ENCODE measurements around the gene FTO.
"Not testable (repeated sequence)": the region's sequence is repeated elsewhere in the genome, so short reads cannot be mapped to it uniquely, and the experiment has no call there.

The FTO gene

DNA sequence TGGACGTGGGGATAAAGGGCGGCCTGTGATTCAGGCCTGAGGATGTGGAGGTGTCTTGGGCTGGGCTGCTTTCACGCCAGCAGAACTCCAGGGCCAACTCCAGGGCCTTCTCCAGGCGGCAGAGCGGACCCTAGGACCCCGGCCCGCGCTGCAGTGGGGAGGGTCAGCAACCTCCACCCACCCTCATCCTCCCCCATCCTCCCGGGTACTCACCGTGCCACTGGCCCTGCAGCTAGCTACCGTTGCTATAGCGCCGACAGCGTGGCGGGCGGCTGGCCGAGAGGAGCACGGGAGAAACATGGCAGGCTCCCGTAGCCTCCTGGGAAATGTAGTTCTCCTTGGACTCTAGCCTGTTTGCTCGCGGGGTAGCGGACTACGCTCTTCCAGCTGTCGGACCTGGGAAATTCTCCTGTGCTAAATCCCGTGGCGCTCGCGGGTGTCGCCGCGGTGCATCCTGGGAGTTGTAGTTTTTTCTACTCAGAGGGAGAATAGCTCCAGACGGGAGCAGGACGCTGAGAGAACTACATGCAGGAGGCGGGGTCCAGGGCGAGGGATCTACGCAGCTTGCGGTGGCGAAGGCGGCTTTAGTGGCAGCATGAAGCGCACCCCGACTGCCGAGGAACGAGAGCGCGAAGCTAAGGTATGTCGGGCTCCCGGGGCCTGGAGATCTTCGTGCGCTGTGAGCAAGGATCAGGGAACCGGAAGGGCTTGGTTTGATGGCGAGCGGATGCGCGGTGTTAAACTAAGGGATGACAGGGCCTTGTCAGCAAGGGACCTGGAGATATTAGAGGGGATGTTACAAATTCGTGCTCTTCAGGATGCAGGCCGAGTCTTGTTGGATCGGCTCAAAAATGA is at the start of gene FTO, which contains the start of gene RPGRIP1L:
FTO (plus strand) TSS at position 567 of the 855 bp plus-strand sequence.
RPGRIP1L (minus strand) TSS at position 270 of the 855 bp plus-strand sequence. CDS start 3,136 bp downstream, outside the sequence.
- DNase-seq, result peak; percentile 94

DNA sequence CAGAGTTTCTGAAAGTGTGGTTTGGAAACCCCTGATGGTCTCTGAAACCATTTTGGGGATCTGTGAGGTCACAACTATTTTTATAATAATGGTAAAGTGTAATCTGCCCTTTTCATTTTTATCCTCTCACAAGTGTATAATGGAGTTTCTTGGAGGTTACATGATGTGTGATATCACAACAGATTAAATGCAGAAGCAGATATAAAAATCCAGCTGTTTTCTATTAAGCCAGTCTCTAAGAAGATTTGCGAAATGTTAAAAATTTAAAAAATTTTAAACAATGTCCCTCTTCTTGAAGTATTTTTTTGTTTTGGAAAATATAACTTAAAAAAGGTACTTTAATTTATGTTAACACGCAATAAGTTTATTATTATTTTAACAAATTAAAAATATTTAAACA is 49.0 kb upstream of the FTO start:
- no peak for DNase-seq

DNA sequence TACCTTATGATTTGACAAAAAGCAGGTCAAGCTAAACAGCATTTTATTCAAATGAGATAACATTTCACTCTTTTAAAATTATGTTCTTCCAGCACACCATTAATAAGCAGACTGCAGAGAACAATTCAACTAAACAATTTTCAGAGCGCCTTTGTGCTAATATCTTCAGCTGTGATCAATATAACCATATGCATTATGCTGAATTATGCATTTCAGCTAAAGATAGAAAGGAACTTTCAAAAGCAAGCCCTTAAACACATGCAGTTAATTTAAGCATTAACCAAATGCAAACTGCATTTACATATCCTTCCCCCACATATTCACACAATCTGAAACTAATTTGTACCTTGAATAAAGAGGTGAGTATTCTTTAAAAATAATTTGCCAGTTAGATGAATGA is 41.9 kb upstream of the FTO start:
- DNase-seq, result no peak

DNA sequence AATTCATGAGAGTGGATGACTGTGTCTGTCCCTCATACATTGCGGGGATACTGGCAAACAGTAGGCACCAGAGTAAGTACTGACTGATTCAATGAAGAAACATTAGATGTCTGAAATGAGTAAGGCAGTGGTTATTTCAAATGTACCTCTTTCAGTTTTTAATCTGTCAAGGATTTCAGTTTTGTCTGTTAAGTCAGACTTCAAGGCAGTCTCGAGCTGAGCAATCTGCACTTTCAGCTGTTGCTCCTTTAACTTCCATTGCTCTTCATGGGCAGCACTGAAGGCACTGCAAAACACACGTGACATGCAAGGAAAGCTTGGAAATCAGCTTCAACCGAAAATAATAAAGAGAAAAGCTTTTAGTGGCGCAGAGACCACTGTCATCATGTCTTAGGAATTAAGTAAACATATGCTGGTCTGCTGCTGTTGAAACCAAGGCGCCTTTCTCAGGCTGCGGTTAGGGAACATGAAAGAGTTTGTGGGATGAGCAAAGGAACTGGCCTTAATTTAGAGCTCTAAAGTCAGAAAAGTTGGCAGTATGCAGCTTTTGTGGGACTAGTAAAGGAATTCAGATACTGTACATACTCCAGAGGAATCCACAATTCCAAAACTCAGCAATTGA is 39.1 kb upstream of the FTO start:
- no peak for DNase-seq

DNA sequence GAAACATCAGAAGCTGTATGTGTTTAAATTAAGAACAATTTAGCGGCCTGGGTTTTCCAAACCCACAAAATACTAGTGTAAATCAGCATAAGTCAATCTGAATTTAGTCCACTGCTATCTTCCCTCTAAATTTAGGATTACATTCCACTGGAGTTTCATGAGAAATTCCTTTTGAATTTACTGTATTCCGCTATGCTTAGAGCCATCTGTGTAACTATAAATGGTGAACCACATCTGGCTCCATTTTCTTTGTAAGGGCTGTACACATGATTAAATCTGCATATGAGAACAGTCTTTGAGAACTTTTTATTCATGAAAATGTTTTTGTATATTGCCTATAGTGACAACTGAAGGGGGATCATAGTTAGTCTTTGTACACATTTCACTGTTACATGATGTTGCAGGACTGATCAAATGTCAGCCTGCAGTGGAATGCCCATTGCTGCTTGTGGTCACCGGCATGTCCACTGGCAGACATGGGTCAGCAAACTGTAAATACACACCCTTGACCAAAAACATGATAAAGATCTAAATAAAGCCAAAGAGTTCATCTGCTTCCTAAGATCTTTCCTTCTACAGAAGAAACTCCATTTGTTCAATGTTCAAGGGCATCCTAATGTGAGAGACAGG is 37.1 kb upstream of the FTO start:
- DNase-seq, result no peak

DNA sequence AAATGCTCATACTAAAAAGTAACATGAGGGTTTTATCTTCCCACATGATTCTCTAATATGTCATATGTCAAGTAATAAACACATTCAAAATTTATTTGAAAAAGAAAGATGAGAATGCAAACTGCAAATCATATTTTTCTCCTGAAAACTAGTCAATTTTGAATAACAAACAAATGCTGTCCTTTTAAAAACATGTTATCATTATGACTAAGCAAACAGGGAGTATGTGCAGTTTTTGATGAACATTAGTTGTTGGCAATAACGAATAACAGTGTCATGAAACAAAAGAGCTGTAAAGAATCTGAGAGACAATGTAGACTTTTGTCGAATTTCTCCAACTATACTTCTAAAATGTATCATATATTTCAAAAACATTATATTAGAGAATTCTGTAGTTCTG is 35.1 kb upstream of the FTO start:
- DNase-seq, result no peak

DNA sequence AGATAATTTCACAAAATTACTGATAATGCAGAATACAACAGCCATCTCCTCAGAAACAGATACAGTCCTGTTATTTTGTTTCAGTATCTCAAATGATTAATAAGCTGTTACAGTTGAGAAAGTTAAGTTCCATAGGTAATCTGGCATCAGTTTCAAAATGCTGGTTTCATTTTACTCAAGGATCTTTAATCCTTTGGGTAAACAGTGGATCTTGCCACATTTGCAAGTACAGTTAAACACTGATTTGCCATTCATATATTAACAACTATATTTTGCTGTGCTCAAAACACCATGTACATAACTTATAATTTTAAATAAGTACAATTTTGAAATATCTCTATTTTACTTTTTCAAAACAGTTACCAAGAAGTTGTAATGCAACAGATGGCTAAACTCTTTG is 31.5 kb upstream of the FTO start:
- DNase-seq, result no peak

DNA sequence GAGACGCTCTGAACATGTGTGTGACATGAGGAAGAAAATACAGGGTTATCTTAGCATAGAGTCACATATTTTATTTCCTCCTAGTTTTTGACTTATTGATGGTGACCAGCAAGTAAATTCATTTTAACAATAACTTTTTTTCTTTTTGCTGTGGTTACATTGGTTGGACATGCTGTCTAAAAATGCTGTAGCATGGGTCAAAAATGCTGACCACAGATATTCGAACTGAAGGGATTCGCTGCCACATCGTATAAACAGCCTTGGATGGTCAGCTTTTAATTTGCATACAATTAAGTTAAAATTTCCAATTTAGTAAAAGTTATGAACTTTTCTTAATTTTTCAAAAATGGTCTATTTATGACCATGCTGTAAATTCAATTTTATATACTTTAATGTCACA is 30.8 kb upstream of the FTO start:
- DNase-seq, result no peak

DNA sequence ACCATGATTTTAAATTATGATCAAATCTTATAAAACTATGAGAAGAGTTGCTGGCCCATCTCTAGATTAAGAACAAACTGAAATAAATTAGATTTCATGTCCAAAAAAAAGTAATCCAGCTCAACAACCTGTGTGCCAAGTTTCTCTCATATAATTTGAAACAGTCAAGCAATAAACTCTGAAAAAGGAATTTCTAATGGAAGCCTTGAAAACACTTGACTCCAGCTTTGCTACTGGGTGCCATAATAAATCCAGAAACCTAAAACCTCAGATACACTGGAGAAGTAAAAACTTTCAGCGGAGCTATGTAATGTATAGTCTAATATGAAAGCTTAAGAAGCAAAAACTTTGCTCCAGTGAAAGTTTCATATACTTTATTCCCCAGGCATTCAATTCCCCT is 25.8 kb upstream of the FTO start:
- DNase-seq, result no peak

DNA sequence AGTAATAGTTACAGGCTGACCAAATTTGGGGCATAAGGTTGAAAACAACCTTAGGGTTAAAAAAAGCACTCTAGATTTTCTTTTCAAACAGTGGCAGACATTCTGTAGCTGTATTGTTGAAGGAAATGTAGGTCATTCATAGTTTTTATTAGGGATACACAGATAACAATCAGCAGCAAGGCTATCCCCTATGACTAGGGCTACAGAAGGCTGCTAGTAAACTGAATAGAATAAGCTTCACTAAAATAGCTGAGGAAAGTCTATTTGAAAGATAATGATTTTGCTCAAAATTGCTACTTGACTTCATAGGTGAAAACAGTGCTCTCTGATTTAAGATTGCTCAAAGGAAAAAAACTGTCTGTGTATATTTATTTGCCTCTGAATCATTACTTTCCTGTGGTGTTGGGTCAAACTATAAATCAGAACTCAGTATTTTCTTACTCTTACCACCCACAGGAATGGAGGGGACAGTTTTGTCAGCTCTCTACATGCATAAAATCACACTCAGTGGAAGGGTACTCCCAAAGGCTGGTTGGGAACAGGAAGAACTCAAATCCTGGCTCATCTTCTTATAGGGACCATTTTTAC is 25.1 kb upstream of the FTO start:
- no peak for DNase-seq

DNA sequence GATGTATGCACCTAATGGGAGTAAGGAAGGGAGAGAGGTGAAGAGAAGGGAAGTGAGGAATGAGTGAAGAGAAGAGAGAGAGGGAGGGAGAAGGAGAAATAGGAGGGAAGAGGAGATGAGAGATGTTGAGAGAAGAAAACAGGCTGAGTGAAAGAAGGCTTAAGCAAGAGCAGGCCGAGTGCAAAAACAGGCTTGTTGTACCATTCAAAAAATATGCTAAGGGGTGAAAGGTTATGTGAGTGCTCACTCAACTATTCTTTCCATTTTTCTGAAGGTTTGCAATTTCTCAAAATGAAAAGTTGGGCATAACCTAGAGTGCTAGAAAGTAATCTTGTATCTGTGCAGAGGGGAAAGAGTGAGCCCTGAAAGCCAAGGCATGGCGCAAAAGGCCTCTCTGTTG is 23.2 kb upstream of the FTO start:
- no peak for DNase-seq

DNA sequence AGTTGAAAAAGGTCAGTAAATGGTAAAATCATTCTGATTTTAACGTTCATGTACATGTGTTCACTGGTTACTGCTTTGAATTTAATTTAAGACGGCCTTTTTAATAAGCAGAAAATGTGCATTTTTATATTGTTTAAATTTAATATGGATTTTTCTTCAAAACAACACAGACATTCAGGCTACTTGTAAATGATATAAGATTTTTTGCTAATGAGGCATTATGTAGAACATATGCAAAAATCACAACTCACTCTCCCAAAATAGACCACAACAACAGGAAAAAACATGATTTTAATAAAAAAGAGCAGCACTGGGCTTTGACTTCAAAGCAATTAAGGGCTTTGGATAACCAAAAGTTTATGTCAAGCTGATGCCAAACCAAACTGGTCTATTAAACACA is 22.6 kb upstream of the FTO start:
- no peak for DNase-seq

DNA sequence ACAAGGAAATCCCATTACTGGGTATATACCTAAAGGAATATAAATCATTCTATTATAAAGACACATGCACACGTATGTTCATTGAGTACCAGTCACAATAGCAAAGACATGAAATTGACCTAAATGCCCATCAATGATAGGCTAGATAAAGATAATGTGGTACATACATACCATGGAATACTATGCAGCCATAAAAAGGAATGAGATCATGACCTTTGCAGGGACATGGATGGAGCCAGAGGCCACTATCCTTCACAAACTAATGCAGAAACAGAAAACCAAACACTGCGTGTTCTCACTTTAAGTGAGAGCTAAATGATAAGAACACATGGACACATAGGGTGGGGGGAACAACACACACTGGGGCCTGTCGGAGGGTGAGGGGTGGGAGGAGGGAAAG is 18.6 kb upstream of the FTO start:
- DNase-seq, result not testable (repeated sequence)

DNA sequence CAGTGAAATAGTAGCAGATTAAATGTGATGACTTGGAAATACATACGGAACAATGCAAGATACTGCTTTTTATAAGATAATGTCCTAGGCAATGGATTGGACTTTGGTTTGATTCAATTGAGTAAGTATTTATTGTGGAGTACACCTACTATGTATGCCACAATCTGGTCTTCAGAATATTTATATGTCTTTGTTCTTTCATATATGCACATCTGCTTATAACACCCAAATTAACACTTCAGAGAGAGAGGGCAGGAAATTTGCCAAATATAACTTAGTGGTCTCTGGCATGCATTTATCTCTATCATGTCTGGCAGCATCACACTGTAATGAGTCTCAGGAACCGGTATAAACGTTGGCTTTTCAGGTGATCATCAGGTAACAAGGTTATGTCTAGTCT is 17.2 kb upstream of the FTO start:
- no peak for DNase-seq

DNA sequence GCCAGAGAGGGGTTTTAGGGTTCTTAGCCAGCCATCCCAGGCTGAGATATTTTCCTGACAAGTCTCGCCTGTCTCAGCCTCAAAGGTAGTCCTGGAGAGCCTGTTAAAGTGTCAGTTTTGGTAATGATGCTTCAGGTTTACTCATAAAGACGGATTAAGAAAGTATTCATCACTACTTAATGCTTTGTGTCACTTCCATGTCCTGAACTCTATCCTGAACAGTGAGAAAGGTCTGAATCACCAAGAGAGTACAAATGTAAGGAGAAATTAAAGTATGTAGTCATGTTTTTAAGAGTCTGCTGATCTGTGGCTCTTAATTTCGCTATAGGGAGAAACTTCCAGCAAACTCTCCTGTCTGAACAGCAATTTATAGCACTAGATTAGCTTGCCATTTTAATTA is 14.3 kb upstream of the FTO start:
- DNase-seq, result no peak

DNA sequence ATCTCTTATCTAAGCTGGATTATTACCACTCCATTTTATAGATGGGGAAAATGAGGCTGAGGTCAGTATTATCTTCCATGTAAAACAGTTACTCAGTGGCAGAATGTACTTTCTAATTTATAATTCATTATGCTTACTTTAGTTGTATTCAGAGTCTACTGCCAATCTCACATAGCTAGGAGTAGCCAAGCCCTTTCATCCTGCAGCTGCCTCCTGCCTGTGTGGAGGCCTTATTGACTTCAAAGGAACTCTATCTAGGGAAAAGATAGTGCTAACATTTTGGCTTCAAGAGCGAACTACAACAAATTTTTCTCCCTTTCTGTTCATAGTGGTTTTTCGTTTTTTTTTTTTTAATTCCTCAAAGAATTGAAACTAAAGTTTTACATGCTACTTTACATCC is 13.2 kb upstream of the FTO start:
- no peak for DNase-seq

DNA sequence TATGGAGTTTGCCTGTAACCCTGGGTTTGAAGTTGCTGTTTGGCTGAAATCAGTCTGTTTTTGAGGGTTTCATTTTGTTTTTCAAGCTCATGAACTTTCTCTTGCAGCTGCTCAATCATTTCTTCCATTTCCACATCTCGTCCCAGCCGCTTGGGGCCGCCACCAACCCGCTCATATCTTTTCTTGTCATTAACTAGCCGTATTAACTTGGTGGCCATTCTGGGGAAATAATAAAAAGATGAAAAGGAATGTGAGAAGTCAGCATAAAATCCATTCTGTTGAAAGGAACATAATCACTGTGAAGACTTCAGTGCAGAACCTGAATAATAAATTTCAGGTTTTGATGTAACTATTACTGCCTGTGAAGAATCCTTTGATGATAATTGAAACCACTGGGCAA is 11.8 kb upstream of the FTO start:
- no peak for DNase-seq

DNA sequence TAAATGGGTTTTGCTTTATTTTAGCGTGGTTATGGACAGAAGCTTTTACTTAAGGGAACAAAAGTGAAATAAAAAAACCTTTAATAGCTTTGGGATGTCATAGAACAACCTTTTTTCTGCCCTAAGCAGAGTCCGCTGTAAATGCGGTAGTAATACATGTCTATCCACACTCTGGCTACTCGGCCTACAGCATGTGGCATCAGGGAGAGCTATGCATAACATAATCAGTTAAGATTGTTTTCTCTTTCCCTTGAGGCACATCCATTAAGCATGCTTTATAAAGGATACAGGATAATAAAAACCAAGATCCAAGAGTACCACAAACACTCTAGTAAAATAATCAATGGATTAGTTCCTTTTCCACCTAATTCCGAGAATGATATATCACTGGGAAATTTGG is 10.6 kb upstream of the FTO start:
- DNase-seq, result no peak

DNA sequence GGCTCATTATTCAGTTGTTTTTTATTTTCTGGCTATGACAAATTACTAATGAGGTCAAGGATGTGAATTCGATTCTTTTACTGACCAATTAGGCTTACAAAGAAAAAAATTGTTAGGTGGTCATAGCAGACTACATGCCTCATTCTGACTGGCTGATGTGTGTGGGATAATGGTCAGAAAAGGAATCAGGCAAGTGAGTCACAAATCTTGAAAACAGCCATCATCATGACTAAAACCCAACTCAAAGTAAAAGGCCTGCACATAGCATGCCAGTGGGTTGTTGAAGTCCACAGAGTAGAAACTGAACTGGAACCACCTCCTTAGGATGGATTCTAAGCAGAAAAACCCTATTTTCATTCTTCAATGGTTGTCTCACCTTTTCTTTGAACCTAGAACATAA is 8.9 kb upstream of the FTO start:
- no peak for DNase-seq

DNA sequence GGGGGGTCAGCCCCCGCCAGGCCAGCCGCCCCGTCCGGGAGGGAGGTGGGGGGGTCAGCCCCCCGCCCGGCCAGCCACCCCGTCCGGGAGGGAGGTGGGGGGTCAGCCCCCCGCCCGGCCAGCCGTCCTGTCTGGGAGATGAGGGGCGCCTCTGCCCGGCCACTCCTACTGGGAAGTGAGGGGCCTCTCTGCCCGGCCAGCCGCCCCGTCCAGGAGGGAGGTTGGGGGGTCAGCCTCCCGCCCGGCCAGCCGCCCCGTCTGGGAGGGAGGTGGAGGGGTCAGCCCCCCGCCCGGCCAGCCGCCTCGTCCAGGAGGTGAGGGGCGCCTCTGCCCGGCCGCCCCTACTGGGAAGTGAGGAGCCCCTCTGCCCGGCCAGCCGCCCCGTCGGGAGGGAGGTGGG is 5.7 kb upstream of the FTO start:
- not testable (repeated sequence) for DNase-seq

DNA sequence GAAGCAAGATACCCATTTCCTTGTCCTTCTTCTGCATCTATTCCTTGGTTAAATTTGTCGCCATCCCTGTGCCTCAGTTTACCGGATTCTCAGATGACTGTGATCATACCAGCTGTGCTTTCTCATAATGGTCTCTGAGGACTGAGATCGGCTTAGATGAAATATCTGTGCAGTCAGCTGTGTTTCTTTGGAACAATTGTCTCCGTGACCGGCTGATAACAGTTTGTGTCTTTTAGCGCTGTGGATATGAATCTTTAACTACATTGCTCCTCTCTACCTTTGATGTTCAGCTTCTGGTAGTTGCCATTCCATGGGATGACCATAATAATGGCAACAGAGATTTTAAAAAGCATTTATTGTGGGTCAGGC is 473 bp downstream of the FTO start:
- no peak for DNase-seq

DNA sequence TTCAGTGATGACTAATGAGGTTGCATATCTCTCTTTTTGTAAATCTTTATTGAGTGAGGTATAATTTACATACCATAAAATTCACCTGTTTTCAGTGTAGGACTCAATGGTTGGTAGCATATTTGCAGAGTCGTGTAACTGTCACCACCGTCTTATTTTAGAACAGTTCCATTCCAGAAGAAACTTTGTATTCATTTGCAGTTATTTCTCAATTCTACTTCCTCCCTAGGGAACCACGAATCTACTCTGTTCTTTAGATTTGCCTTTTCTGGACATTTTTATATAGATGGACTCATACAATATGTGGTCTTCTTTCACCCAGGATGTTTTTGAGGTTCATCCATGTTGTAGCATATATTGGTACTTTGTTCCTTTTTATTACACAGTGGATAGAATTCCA is 3.7 kb downstream of the FTO start:
- DNase-seq, result no peak

DNA sequence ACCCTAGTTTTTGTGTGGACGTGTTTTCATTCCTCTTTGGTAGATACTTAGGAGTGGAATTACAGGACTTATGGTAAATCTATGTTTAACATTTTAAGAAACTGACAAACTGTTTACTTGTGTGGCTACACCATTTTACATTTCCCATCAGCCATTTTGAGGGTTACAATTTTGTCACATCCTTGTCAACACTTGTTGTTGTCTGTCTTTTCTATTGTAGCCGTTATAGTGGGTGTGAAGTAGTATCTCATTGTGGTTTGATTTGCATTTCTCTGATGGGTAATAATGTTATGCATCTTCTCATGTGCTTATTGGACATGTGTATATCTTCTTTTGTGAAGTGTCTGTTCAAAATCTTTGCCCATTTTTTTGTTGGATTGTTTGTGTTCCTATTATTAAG is 4.5 kb downstream of the FTO start:
- no peak for DNase-seq

DNA sequence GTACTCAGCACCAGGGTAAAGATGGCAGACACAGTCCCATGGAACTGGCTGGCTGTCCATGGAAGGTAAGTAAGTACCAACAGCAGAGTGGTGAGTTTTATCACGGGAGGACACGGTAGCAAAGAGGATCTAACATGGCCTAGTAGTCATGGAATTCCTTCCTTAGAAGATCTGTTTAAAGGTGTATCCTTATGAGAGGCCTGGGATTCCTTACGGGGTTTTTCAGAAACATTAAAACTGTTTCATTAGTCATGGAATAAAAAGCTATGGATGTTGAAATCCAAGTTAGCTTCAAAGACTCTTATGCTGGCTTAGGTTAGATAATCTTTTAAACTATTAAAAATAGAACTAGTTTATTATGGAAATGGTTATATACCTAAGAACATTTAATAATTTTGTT is 7.4 kb downstream of the FTO start:
- DNase-seq, result no peak

Data from NCI-H1930 (cell line).